ENCODE measurements around the gene SUMO2.

SUMO2 gene

GRCh38 chr17:75228847-75229246, 46.1 kb upstream of the SUMO2 start:
- no peak for ATAC-seq
- TF ChIP-seq CREB5 (CRISPR knock-in tag; IDR thresholded peaks at IDR 0.05; ENCODE audit: low read depth) (no peak), POU6F1 (CRISPR knock-in tag; IDR thresholded peaks at IDR 0.05; ENCODE audit: borderline replicate concordance, low read depth) (no peak), ESRRG (CRISPR knock-in tag; IDR thresholded peaks at IDR 0.05) (no peak), CSRNP3 (CRISPR knock-in tag; IDR thresholded peaks at IDR 0.05) (no peak), ZFP3 (CRISPR knock-in tag; IDR thresholded peaks at IDR 0.05) (no peak), ZNF8 (CRISPR knock-in tag; IDR thresholded peaks at IDR 0.05) (no peak), BACH2 (CRISPR knock-in tag; IDR thresholded peaks at IDR 0.05; ENCODE audit: borderline replicate concordance) (no peak), OSR1 (CRISPR knock-in tag; IDR thresholded peaks at IDR 0.05) (no peak), SNAI2 (CRISPR knock-in tag; IDR thresholded peaks at IDR 0.05) (no peak), TOX (CRISPR knock-in tag; IDR thresholded peaks at IDR 0.05; ENCODE audit: borderline replicate concordance) (no peak), RARB (CRISPR knock-in tag; IDR thresholded peaks at IDR 0.05) (no peak), GLIS3 (CRISPR knock-in tag; IDR thresholded peaks at IDR 0.05) (no peak)

- TF ChIP-seq CSDC2 (CRISPR knock-in tag; IDR thresholded peaks at IDR 0.05) (no peak), TCF4 (CRISPR knock-in tag; IDR thresholded peaks at IDR 0.05; ENCODE audit: borderline replicate concordance) (no peak), ZNF8 (CRISPR knock-in tag; IDR thresholded peaks at IDR 0.05) (no peak), TSHZ2 (CRISPR knock-in tag; IDR thresholded peaks at IDR 0.05) (no peak), PATZ1 (CRISPR knock-in tag; IDR thresholded peaks at IDR 0.05; ENCODE audit: borderline replicate concordance) (no peak), CREB5 (CRISPR knock-in tag; IDR thresholded peaks at IDR 0.05; ENCODE audit: low read depth) (no peak), POU6F1 (CRISPR knock-in tag; IDR thresholded peaks at IDR 0.05; ENCODE audit: borderline replicate concordance, low read depth) (no peak), SNAI2 (CRISPR knock-in tag; IDR thresholded peaks at IDR 0.05) (no peak), RARB (CRISPR knock-in tag; IDR thresholded peaks at IDR 0.05) (no peak), ZFP3 (CRISPR knock-in tag; IDR thresholded peaks at IDR 0.05) (no peak), ZNF565 (CRISPR knock-in tag; conservative IDR thresholded peaks at IDR 0.05; ENCODE audit: low read depth) (no peak), GLIS3 (CRISPR knock-in tag; IDR thresholded peaks at IDR 0.05) (no peak), BACH2 (CRISPR knock-in tag; IDR thresholded peaks at IDR 0.05; ENCODE audit: borderline replicate concordance) (no peak), ISL1 (CRISPR knock-in tag; IDR thresholded peaks at IDR 0.05) (no peak), ARNTL (CRISPR knock-in tag; IDR thresholded peaks at IDR 0.05; ENCODE audit: borderline replicate concordance, low read depth) (no peak), CSRNP3 (CRISPR knock-in tag; IDR thresholded peaks at IDR 0.05) (no peak)
- no peak for ATAC-seq
Measured at GRCh38 chr17:75228305-75228704, 45.5 kb upstream of the SUMO2 start.

Measured in SK-N-SH treated with all-trans-retinoic acid at 6 μM for 48 hours (cell line).